ENCODE results near the gene NR2C1.

Gene NR2C1

DNA sequence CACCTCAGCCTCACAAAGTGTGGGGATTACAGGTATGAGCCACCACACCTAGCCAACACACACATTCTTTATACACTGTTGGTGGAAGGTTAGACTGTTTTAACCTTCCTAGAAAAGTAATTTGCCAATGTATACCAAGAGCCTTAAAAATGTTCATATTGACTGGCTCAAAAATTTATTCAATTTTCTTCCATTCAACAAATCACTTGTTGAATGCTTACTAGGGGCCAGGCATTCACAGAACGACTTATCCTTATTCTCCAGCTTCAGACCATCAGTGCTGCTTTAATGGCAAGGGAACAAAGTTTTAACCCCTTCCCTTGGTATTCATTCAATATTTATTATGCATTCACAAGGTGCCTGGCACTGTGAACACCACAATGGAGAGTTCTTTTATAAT is 3.0 kb downstream of the NR2C1 start:
- Histone ChIP-seq H4K20me1 (ENCODE audit: control insufficient read depth, insufficient read depth, low read depth, low read length) (no peaks in the 10 kb centered on the region), H3K4me2 (ENCODE audit: low read length) (no peak overlapping the region), H3K27ac (ENCODE audit: low read depth, low read length) (no peak overlapping the region), H3K9me2 (replicated peaks; ENCODE audit: control insufficient read depth, low read length) (no peaks in the 10 kb centered on the region), H3K9me3 (ENCODE audit: control insufficient read depth, insufficient read depth, low read length) (no peaks in the 10 kb centered on the region), H3K4me1 (ENCODE audit: control insufficient read depth, low read length) (peaks cover 18% of the 10 kb centered on the region), H3F3A (ENCODE audit: control insufficient read depth, insufficient read depth) (peaks cover 9% of the 10 kb centered on the region; the same call in 1 of the 2 replicates), H3K36me3 (ENCODE audit: control insufficient read depth, low read length) (peaks cover 38% of the 10 kb centered on the region), H3K4me3 (ENCODE audit: low read length) (no peak overlapping the region), H3K79me2 (ENCODE audit: control insufficient read depth, low read length) (peaks cover 61% of the 10 kb centered on the region), H3K27me3 (ENCODE audit: control insufficient read depth, low read length) (no peaks in the 10 kb centered on the region)
- TF ChIP-seq CTCF (IDR thresholded peaks at IDR 0.05; ENCODE audit: low read depth, low read length, poor library complexity, severe bottlenecking) = no peak
- TF ChIP-seq EZH2phosphoT487 (IDR thresholded peaks at IDR 0.05; ENCODE audit: borderline replicate concordance, low read length) = no peak

DNA sequence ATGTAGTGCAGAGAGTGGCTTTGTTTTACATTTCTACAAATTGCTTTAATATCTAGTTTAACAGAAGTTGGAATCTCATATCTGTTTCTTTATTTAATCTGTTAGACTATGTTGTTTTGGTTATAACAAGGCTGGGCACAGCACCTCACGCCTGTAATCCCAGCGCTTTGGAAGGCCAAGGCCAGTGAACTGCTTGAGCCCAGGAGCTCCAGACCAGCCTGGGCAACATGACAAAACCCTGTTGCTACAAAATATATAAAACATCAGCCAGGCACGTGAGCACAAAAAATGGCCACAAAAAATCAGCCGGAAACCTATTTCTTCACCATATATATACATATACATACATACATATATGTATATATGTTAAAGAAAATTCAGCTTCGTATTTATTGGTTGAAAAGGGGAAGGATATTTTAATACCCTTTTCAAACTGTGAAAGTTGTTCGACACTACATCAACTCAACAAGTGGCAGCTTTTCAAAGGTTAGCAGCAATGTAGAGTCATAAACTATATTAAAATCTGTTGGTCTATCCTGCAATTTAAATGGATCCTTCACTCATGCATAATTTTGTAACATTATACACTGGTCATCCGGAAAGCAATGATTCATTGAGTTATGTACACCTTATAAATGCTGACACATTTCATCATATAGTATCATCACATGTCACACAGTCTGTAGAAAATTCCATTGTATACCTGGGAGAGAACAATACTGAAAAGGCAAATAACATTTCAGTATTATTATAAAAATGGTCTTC is 7.1 kb downstream of the NR2C1 start:
- Histone ChIP-seq H3K27me3 (ENCODE audit: control insufficient read depth, low read length) (no peaks in the 10 kb centered on the region), H3K9me3 (ENCODE audit: control insufficient read depth, insufficient read depth, low read length) (no peaks in the 10 kb centered on the region), H3F3A (ENCODE audit: control insufficient read depth, insufficient read depth) (no peaks in the 10 kb centered on the region; the same call in 1 of the 2 replicates), H3K36me3 (ENCODE audit: control insufficient read depth, low read length) (peaks cover 64% of the 10 kb centered on the region), H3K4me2 (ENCODE audit: low read length) (no peak overlapping the region), H3K79me2 (ENCODE audit: control insufficient read depth, low read length) (peaks cover 40% of the 10 kb centered on the region), H3K4me3 (ENCODE audit: low read length) (no peak overlapping the region), H3K4me1 (ENCODE audit: control insufficient read depth, low read length) (0 out of 2 replicates have a peak, but pooled peaks cover 5% of the 10 kb centered on the region), H4K20me1 (ENCODE audit: control insufficient read depth, insufficient read depth, low read depth, low read length) (no peaks in the 10 kb centered on the region), H3K9me2 (replicated peaks; ENCODE audit: control insufficient read depth, low read length) (no peaks in the 10 kb centered on the region), H3K27ac (ENCODE audit: low read depth, low read length) (no peak overlapping the region)
- TF ChIP-seq EZH2phosphoT487 (IDR thresholded peaks at IDR 0.05; ENCODE audit: borderline replicate concordance, low read length) (no peak), CTCF (IDR thresholded peaks at IDR 0.05; ENCODE audit: low read depth, low read length, poor library complexity, severe bottlenecking) (no peak)

- Histone ChIP-seq H3K9me2 (replicated peaks; ENCODE audit: control insufficient read depth, low read length) (no peaks in the 10 kb centered on the region), H3K27me3 (ENCODE audit: control insufficient read depth, low read length) (no peaks in the 10 kb centered on the region), H4K20me1 (ENCODE audit: control insufficient read depth, insufficient read depth, low read depth, low read length) (no peaks in the 10 kb centered on the region), H3F3A (ENCODE audit: control insufficient read depth, insufficient read depth) (no peaks in the 10 kb centered on the region; the same call in 1 of the 2 replicates), H3K79me2 (ENCODE audit: control insufficient read depth, low read length) (no peaks in the 10 kb centered on the region; the same call in 1 of the 2 replicates), H3K27ac (ENCODE audit: low read depth, low read length) (no peak overlapping the region), H3K4me2 (ENCODE audit: low read length) (no peak overlapping the region), H3K4me1 (ENCODE audit: control insufficient read depth, low read length) (no peaks in the 10 kb centered on the region), H3K9me3 (ENCODE audit: control insufficient read depth, insufficient read depth, low read length) (no peaks in the 10 kb centered on the region), H3K36me3 (ENCODE audit: control insufficient read depth, low read length) (peaks cover 79% of the 10 kb centered on the region), H3K4me3 (ENCODE audit: low read length) (no peak overlapping the region)
- TF ChIP-seq CTCF (IDR thresholded peaks at IDR 0.05; ENCODE audit: low read depth, low read length, poor library complexity, severe bottlenecking) = no peak
- no peak for TF ChIP-seq EZH2phosphoT487 (IDR thresholded peaks at IDR 0.05; ENCODE audit: borderline replicate concordance, low read length)
These were observed 12.5 kb downstream of the NR2C1 start for GRCh38 chr12:95060951-95061350.
